ENCODE results near the gene CUL9. TPM values are rescaled to one million over a fixed set of nuclear protein-coding genes. Genes with fewer than 3 reads are reported as not detected.

CUL9 gene
- total RNA-seq: 34.5 and 44.2 TPM in 2 replicates

GRCh38 chr6:43181942-43182860 is at the start of gene CUL9:
Gene CUL9, plus strand, starts transcription at chr6:43182196. Its CDS starts 2,115 bp downstream, at chr6:43184311.

GRCh38 chr6:43170931-43171706 is 10.9 kb upstream of the CUL9 start, which contains the start of gene SRF:
Gene SRF, plus strand, starts transcription at chr6:43171269. Its CDS starts 388 bp downstream, at chr6:43171657.

GRCh38 chr6:43228951-43229802 is 47.2 kb downstream of the CUL9 start, which contains the start of gene DNPH1:
Gene DNPH1, minus strand, starts transcription at chr6:43229481. Its CDS starts 25 bp downstream, at chr6:43229456.

GRCh38 chr6:43242908-43243663 is 61.1 kb downstream of the CUL9 start, which contains the start of gene TTBK1:
Gene TTBK1, plus strand, starts transcription at chr6:43243481. Its CDS starts 3,180 bp downstream, at chr6:43246661.

Other genes starting within 250 kb of the CUL9 start
- 0.15 and 0.17 TPM in 2 replicates for gene GNMT, start 221.4 kb upstream of the CUL9 start, total RNA-seq
- gene PEX6, start 203.0 kb upstream of the CUL9 start, total RNA-seq: 48.4 and 92.5 TPM in 2 replicates
- 43.1 and 52.3 TPM in 2 replicates for gene PPP2R5D, start 197.6 kb upstream of the CUL9 start, total RNA-seq
- 43.7 and 86.0 TPM in 2 replicates for gene MEA1, start 168.2 kb upstream of the CUL9 start, total RNA-seq
- 64.0 and 64.1 TPM in 2 replicates for gene KLHDC3, start 167.9 kb upstream of the CUL9 start, total RNA-seq
- 70.5 and 107 TPM in 2 replicates for gene RRP36, start 160.6 kb upstream of the CUL9 start, total RNA-seq
- 56.6 and 77.9 TPM in 2 replicates for gene CUL7, start 128.3 kb upstream of the CUL9 start, total RNA-seq
- gene MRPL2, start 122.8 kb upstream of the CUL9 start, total RNA-seq: 11.6 and 12.2 TPM in 2 replicates
- gene KLC4, start 122.6 kb upstream of the CUL9 start, total RNA-seq: 12.7 and 21.8 TPM in 2 replicates
- gene PTK7, start 105.9 kb upstream of the CUL9 start, total RNA-seq: 71.3 and 213 TPM in 2 replicates
- gene SRF, start 10.9 kb upstream of the CUL9 start, total RNA-seq: 12.8 and 19.8 TPM in 2 replicates
- 50.0 and 78.0 TPM in 2 replicates for gene DNPH1, start 47.3 kb downstream of the CUL9 start, total RNA-seq
- under 0.01 TPM in 1 of 2 replicates, not detected in the other for gene TTBK1, start 61.3 kb downstream of the CUL9 start, total RNA-seq
- gene SLC22A7, start 116.1 kb downstream of the CUL9 start, total RNA-seq: not detected in 2 replicates
- gene CRIP3, start 126.6 kb downstream of the CUL9 start, total RNA-seq: 0.44 TPM in 1 of 2 replicates, not detected in the other
- 9.1 and 9.3 TPM in 2 replicates for gene ZNF318, start 187.5 kb downstream of the CUL9 start, total RNA-seq
- gene ABCC10, start 245.3 kb downstream of the CUL9 start, total RNA-seq: 20.1 and 23.7 TPM in 2 replicates

Data from smooth muscle cell of trachea (primary cell).